Activated B cell treated with CpG ODN at 0.5 μM for 24 hours (primary cell): ENCODE measurements around the gene GRM5. TPM values are rescaled to one million over a fixed set of nuclear protein-coding genes. Genes with fewer than 3 reads are reported as not detected.
"Not testable (repeated sequence)": the region's sequence is repeated elsewhere in the genome, so short reads cannot be mapped to it uniquely, and the experiment has no call there.

ENCODE experiments used
- ATAC-seq: fragments of 200-7000 bp; cut with Tn5 transposase; one replicate; pipeline ENCODE4 v1.10.0; 2021; ENCODE audit warnings: low read depth, mild to moderate bottlenecking, moderate library complexity
- CTCF ChIA-PET: fragments of 350-600 bp; sonication (Branson Sonifier 250); formaldehyde crosslinking; loops from one replicate; lab custom pipeline; 2021; ENCODE audit warnings: antibody characterized with exemption; lab: Charles Lee
- POLR2A ChIA-PET: fragments of 350-600 bp; sonication (Branson Sonifier 250); formaldehyde crosslinking; loops from one replicate; lab custom pipeline; 2021; ENCODE audit warnings: antibody characterized with exemption; lab: Charles Lee
- DNase-seq: peaks from one replicate; pipeline ENCODE4 v3.0.0; 2022
- H3K27ac Mint-ChIP-seq: one replicate; pipeline ENCODE4 v1.8.0; 2020; ENCODE audit warnings: mixed read lengths
- H3K27me3 Mint-ChIP-seq: one replicate; pipeline ENCODE4 v1.8.0; 2021; ENCODE audit warnings: mixed read lengths
- H3K36me3 Mint-ChIP-seq: one replicate; pipeline ENCODE4 v1.8.0; 2021; ENCODE audit warnings: low read depth, mixed read lengths
- H3K4me1 Mint-ChIP-seq: one replicate; pipeline ENCODE4 v1.8.0; 2021; ENCODE audit warnings: mixed read lengths
- H3K4me3 Mint-ChIP-seq: one replicate; pipeline ENCODE4 v1.8.0; 2020; ENCODE audit warnings: mild to moderate bottlenecking, mixed read lengths
- H3K9me3 Mint-ChIP-seq: one replicate; pipeline ENCODE4 v1.8.0; 2020; ENCODE audit warnings: mixed read lengths
- intact Hi-C: fragments of 100-400 bp; cut with micrococcal nuclease; formaldehyde crosslinking; loops from one replicate; pipeline ENCODE4 v1.15.1; 2024
- total RNA-seq: library from RNA; stranded (reverse); gene quantifications from 2 replicates; pipeline ENCODE4 v1.2.3, GENCODE V29; 2022
- TF ChIP-seq, protein P1 (sequence below): fragments of 200-600 bp; IDR thresholded peaks from one replicate; pipeline ENCODE4 v1.8.0; 2022; ENCODE audit warnings: antibody characterized with exemption, mild to moderate bottlenecking

GRM5 gene
- total RNA-seq, 1 donor from 2014 or later, result not detected

- Mint-ChIP-seq H3K9me3 (peaks cover 6% of the 10 kb centered on the region), H3K36me3 (no peaks in the 10 kb centered on the region), H3K4me3 (no peak overlapping the region), H3K4me1 (no peaks in the 10 kb centered on the region), H3K27me3 (no peaks in the 10 kb centered on the region), H3K27ac (no peak overlapping the region)
- DNase-seq (no peak), ATAC-seq (no peak)
- TF ChIP-seq, protein P1, sequence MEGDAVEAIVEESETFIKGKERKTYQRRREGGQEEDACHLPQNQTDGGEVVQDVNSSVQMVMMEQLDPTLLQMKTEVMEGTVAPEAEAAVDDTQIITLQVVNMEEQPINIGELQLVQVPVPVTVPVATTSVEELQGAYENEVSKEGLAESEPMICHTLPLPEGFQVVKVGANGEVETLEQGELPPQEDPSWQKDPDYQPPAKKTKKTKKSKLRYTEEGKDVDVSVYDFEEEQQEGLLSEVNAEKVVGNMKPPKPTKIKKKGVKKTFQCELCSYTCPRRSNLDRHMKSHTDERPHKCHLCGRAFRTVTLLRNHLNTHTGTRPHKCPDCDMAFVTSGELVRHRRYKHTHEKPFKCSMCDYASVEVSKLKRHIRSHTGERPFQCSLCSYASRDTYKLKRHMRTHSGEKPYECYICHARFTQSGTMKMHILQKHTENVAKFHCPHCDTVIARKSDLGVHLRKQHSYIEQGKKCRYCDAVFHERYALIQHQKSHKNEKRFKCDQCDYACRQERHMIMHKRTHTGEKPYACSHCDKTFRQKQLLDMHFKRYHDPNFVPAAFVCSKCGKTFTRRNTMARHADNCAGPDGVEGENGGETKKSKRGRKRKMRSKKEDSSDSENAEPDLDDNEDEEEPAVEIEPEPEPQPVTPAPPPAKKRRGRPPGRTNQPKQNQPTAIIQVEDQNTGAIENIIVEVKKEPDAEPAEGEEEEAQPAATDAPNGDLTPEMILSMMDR, result no peak
- ChIA-PET CTCF (no interaction called here), POLR2A (no interaction called here)
- intact Hi-C loops, result no loop called here
Observed at GRCh38 chr11:89052220-89052619, 13.6 kb downstream of the GRM5 start.

DNA sequence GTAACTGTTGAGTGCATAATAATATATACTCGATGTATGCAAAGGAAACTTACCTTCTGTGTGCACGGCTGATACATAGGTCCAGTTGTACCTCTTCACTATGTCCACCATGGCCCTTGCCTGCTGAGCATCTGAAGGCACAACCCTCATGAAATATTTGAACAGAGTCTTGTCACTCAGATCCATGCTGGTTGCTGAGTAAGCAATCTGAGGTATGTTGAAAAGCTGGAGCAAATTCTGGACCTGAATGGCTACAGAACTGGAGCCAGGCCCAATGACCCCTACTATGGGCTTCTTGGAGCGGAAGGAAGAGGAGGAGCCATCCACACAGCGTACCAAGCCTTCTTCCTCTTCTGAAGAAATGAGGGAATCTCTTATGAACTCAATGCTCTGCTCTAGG lies 18.6 kb downstream of the GRM5 start:
- H3K27ac Mint-ChIP-seq, CTCF ChIA-PET, H3K27me3 Mint-ChIP-seq, DNase-seq, H3K4me3 Mint-ChIP-seq, intact Hi-C loops, H3K9me3 Mint-ChIP-seq, ATAC-seq, H3K36me3 Mint-ChIP-seq, POLR2A ChIA-PET, H3K4me1 Mint-ChIP-seq: not testable (repeated sequence)

- H3K36me3 Mint-ChIP-seq, intact Hi-C loops, H3K9me3 Mint-ChIP-seq, DNase-seq, ATAC-seq, H3K27ac Mint-ChIP-seq, H3K4me3 Mint-ChIP-seq, POLR2A ChIA-PET, CTCF ChIA-PET, H3K4me1 Mint-ChIP-seq, H3K27me3 Mint-ChIP-seq: not testable (repeated sequence)
Observed at GRCh38 chr11:89043861-89044588, 21.8 kb downstream of the GRM5 start.

- H3K4me3 Mint-ChIP-seq, ATAC-seq, H3K4me1 Mint-ChIP-seq, H3K9me3 Mint-ChIP-seq, H3K27ac Mint-ChIP-seq, POLR2A ChIA-PET, H3K36me3 Mint-ChIP-seq, DNase-seq, CTCF ChIA-PET, H3K27me3 Mint-ChIP-seq, intact Hi-C loops: not testable (repeated sequence)
Observed at GRCh38 chr11:89029671-89030070, 36.1 kb downstream of the GRM5 start.

- TF ChIP-seq, protein P1, result no peak
- Mint-ChIP-seq H3K4me3 (no peak overlapping the region), H3K36me3 (no peaks in the 10 kb centered on the region), H3K9me3 (peaks cover 3% of the 10 kb centered on the region), H3K27ac (no peak overlapping the region), H3K27me3 (no peaks in the 10 kb centered on the region), H3K4me1 (no peaks in the 10 kb centered on the region)
- ChIA-PET CTCF (no interaction called here), POLR2A (no interaction called here)
- intact Hi-C loops, result no loop called here
- ATAC-seq (no peak), DNase-seq (no peak)
Observed at GRCh38 chr11:89021339-89021738, 44.4 kb downstream of the GRM5 start.

DNA sequence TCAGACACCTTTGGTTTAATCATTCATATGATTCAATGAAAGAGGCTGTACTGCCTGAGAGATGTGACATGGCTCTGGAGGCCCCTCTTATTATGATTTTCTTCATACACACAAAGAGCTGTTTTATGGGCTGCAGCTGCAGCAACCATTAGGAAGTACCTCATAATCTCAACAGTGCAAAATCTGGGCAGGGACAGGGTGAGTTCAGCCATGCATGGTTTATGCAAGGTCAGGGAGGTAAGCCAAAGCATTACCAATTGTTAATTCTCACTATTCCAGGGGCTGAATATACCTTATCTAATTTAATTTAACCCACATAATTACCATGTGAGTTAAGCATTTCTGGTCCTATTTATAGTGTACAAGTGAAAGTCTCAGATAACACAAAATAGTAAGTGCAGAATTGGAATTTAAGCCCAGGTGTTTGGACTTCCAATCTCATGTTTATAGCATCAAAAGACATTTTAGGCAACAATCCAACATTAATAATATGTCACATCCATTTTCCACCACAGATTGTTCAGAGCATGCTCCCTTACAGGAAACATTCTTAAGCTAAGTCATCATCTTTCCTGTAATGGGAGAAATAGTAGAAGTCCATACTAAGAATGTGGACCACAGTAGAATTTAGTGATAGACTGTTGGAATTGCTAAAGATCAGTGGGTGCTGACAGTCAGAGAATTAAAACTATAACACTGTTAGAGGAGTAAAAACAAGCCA lies 45.8 kb downstream of the GRM5 start:
- CTCF ChIA-PET, H3K36me3 Mint-ChIP-seq, H3K27me3 Mint-ChIP-seq, DNase-seq, H3K4me3 Mint-ChIP-seq, POLR2A ChIA-PET, intact Hi-C loops, H3K27ac Mint-ChIP-seq, H3K4me1 Mint-ChIP-seq, H3K9me3 Mint-ChIP-seq, ATAC-seq: not testable (repeated sequence)

DNA sequence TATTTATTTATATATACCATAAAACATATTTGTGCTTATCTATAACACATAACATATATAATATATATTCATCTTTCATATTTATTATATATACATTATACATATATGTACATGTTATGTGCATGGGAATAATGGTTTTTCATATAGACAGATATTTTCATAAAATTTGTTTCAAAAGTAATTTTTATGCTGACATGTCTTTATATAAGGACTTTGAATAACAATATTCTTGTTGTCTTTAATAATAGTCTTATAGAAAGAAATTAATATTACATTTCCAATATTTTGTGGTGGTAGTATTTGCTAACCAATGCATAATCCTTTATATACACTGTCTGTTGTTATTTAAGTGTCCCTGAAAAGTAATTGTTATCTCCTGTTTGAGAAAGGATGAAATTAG lies 49.6 kb downstream of the GRM5 start:
- H3K27ac Mint-ChIP-seq, result no peak overlapping the region
- H3K4me3 Mint-ChIP-seq, result no peak overlapping the region
- H3K4me1 Mint-ChIP-seq, result no peaks in the 10 kb centered on the region
- H3K36me3 Mint-ChIP-seq, result no peaks in the 10 kb centered on the region
- POLR2A ChIA-PET, result no interaction called here
- TF ChIP-seq, protein P1, result no peak
- DNase-seq (no peak), ATAC-seq (no peak)
- H3K27me3 Mint-ChIP-seq, result no peaks in the 10 kb centered on the region
- intact Hi-C loops, result no loop called here
- H3K9me3 Mint-ChIP-seq, result no peaks in the 10 kb centered on the region
- CTCF ChIA-PET, result no interaction called here
